Upper lobe of left lung (tissue), 6 donors: ENCODE measurements around the gene RDX. TPM values are rescaled to one million over a fixed set of nuclear protein-coding genes. Genes with fewer than 3 reads are reported as not detected.
A peak's percentile ranks its signal among the peaks of the same experiment; 100 is the strongest.

Source experiments
- ATAC-seq, 2 donors: fragments of 200-7000 bp; cut with Tn5 transposase; one replicate each; pipeline ENCODE4 v1.9.1; 2022; ENCODE audit warnings: mild to moderate bottlenecking in 2 of 2, moderate library complexity in 2 of 2; ENCODE audit not compliant: low FRiP score in 2 of 2
- DNase-seq, 2 donors: peaks; one replicate each; pipeline ENCODE4 v3.0.0-alpha.2; 2019 to 2020
- H3K27ac ChIP-seq, 4 donors: fragments of 200-600 bp; sonication (generic); one replicate each; pipeline ENCODE4 v1.5.1; 2016 to 2019
- H3K27me3 ChIP-seq, 4 donors: fragments of 200-600 bp; sonication (generic); one replicate each; pipeline ENCODE4 v1.5.1; 2017 to 2019
- H3K36me3 ChIP-seq, 4 donors: fragments of 200-600 bp; sonication (generic); one replicate each; pipeline ENCODE4 v1.5.1; 2016 to 2019
- H3K4me1 ChIP-seq, 4 donors: fragments of 200-600 bp; sonication (generic); one replicate each; pipeline ENCODE4 v1.5.1; 2018 to 2019
- H3K4me3 ChIP-seq, 4 donors: fragments of 200-600 bp; sonication (generic); one replicate each; pipeline ENCODE4 v1.5.1; 2017 to 2019; ENCODE audit warnings: mild to moderate bottlenecking in 2 of 4, moderate library complexity in 1 of 4
- H3K9me3 ChIP-seq, 4 donors: fragments of 200-600 bp; sonication (generic); one replicate each; pipeline ENCODE4 v1.5.1; 2018 to 2019
- EP300 ChIP-seq, 4 donors: sonication (generic); formaldehyde crosslinking; IDR thresholded peaks; one replicate each; pipeline ENCODE4 v1.5.1; 2017; ENCODE audit warnings: antibody characterized with exemption in 4 of 4, control low read depth in 2 of 4
- POLR2A ChIP-seq, 4 donors: fragments of 450-650 bp; IDR thresholded peaks; one replicate each; pipeline ENCODE4 v1.5.1; 2016 to 2017; ENCODE audit warnings: antibody characterized with exemption in 4 of 4, mild to moderate bottlenecking in 2 of 4
- POLR2AphosphoS5 ChIP-seq, 2 donors: sonication (generic); formaldehyde crosslinking; IDR thresholded peaks; one replicate each; pipeline ENCODE4 v1.5.1; 2017; ENCODE audit warnings: antibody characterized with exemption in 2 of 2
- WGBS, 2 donors: methylation state at CpG; one replicate each; pipeline ENCODE4 v1.1.5; 2017 to 2018; 5-methylcytosine and 5-hydroxymethylcytosine counted together
- total RNA-seq, 6 donors: library from RNA; depleted of rRNA in 4 of 6; stranded (reverse); fragments of >200 nt in 4 of 6; gene quantifications; one replicate each; pipeline versions ENCODE4 v1.1.0 to v1.2.1, GENCODE V29; 2016 to 2021
- TF ChIP-seq, protein P1 (sequence below), 6 experiments: fragments of 450-650 bp in 4 of 6; fragments of 200-600 bp in 2 of 6; sonication (generic) in 2 of 6; IDR thresholded peaks; one replicate each; pipeline ENCODE4 v1.5.1; 2016 to 2019; ENCODE audit warnings: antibody characterized with exemption in 6 of 6
- donor health status: DM: no; HTN: no; CAD: no; lungs with moderate emphysema.
- donor health status: DM: no; HTN: yes; CAD: no; lungs with severe emphysema.

Gene RDX
- total RNA-seq, 6 donors from 2014 or later = 113 to 142 (median 121) TPM

DNA sequence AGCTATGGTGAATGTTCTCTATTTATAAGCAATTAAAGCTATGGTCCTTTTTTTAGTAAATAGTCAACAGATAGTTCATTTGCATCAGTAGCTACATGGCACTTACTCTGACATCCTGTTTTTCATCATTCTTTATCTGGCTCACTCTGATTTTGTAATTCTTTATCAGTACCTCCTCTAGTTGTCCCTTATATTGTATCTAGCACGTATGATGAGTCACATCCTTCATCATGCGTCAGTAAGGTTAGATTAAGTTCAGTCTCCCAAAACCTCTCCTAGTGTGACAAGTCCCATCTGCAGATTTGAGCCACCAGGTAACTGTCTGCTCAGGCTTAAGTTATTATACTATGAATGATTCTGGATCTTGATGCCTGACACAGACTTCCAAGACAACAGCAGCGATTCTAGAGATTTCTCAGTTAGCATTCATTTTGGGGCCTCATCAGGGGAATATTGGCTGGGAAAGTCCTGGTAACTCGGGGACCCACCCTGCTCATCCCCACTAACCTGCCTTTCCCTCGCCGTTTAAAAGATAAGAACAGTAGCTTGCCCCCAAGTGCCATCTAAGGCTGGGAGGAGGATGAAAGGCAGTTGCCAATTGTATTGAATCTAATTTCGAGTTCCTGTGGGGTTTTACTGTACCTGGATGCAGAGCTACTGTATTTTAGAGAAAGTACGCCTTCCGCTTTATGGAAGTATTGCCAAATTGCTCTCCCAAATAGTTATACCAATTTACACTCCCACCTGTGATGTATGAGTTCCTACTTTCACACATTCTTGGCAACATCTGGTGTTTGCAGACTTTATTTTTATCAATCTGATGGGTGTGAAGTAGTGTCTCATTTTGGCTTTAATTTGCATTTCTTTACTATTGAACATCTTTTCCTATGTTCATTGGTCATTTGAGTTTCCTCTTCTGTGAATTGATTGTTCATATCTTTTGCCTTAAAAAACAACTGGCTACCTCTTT, 147.4 kb downstream of the RDX start:
- H3K27me3 ChIP-seq = no peaks in the 10 kb centered on the region
- 70% methylated on average over 9 of the region's 9 CpGs for WGBS, 2 donors
- peak in 1 of 2 donors; percentile 44 for ATAC-seq
- DNase-seq = no peak
- no peaks in the 10 kb centered on the region for H3K9me3 ChIP-seq
- peaks cover 3 to 13% (median 10%) of the 10 kb centered on the region in 4 donors for H3K4me1 ChIP-seq
- H3K4me3 ChIP-seq = no peak overlapping the region
- no peak overlapping the region for H3K27ac ChIP-seq
- H3K36me3 ChIP-seq = peaks cover 0 to 6% (median 3%) of the 10 kb centered on the region in 4 donors
- TF ChIP-seq EP300 (IDR thresholded peaks at IDR 0.05) = no peak

DNA sequence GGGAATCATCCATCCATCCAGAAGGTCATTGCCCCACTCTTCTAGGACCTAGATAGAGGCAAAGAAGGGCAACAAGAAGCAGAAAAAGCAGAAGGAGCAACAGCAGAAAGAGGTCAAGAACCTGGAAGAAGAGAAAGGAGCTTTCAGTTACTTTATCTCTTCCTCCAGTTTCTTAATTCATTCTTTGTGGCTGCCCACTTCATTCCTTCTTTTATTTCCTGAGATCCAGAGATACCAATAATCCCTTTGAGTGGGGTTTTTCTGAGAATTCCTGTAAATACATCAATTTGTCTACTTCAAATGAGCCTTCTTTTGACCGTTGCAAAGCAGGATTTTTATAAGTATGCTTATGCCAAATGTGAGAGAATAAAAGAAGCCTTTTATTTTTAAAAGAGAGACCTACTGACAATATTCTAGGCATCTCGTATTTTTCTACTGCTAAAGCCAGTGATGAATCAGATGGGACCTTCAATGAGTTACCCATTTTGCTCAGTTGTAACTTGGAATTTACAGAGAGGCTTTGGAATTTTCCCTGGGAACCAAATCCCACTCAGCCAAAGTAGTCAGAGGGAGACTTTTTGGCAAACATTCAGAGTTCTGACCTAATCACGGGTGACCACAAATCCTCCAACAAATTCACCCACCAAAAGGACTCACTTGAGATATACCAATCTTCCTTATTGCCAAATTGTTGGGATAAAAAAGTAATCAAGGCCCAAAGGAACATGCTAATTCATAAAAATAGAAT, 148.3 kb downstream of the RDX start:
- Histone ChIP-seq H3K27me3 (no peaks in the 10 kb centered on the region), H3K9me3 (no peaks in the 10 kb centered on the region), H3K36me3 (peaks cover 0 to 3% (median 0%) of the 10 kb centered on the region in 4 donors), H3K4me1 (peaks cover 3 to 13% (median 10%) of the 10 kb centered on the region in 4 donors), H3K4me3 (no peak overlapping the region), H3K27ac (no peak overlapping the region)
- no peak for TF ChIP-seq POLR2AphosphoS5 (IDR thresholded peaks at IDR 0.05)
- TF ChIP-seq, protein P1, sequence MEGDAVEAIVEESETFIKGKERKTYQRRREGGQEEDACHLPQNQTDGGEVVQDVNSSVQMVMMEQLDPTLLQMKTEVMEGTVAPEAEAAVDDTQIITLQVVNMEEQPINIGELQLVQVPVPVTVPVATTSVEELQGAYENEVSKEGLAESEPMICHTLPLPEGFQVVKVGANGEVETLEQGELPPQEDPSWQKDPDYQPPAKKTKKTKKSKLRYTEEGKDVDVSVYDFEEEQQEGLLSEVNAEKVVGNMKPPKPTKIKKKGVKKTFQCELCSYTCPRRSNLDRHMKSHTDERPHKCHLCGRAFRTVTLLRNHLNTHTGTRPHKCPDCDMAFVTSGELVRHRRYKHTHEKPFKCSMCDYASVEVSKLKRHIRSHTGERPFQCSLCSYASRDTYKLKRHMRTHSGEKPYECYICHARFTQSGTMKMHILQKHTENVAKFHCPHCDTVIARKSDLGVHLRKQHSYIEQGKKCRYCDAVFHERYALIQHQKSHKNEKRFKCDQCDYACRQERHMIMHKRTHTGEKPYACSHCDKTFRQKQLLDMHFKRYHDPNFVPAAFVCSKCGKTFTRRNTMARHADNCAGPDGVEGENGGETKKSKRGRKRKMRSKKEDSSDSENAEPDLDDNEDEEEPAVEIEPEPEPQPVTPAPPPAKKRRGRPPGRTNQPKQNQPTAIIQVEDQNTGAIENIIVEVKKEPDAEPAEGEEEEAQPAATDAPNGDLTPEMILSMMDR (IDR thresholded peaks at IDR 0.05) = no peak
- no peak for TF ChIP-seq EP300 (IDR thresholded peaks at IDR 0.05)
- no peak for TF ChIP-seq POLR2A (IDR thresholded peaks at IDR 0.05)
- ATAC-seq = peak in 1 of 2 donors; percentile 38
- 42 to 60% methylated on average over 3 of the region's 3 CpGs for WGBS, 2 donors
- DNase-seq = no peak

DNA sequence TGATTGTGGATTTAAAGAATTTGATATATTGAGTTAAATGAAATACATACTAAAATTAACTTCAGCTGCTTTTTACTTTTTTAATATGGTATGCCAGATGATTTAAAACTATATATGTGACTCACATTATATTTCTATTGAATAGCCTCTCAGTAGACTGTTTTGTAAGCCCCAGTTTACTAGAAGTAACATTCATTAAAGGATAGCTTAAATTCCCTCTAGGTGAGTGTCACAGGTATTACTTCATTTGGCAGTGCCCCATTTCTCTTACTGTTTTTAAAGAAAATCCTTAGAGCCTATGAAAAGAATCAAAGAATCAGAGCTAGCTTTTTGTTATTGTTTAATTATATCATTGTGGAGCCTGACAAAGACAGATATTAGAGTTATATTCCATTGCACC, 154.6 kb downstream of the RDX start:
- Histone ChIP-seq H3K27ac (no peak overlapping the region), H3K4me1 (no peaks in the 10 kb centered on the region), H3K9me3 (no peaks in the 10 kb centered on the region), H3K27me3 (no peaks in the 10 kb centered on the region), H3K36me3 (peaks cover 0 to 6% (median 0%) of the 10 kb centered on the region in 4 donors), H3K4me3 (no peak overlapping the region)
- TF ChIP-seq POLR2AphosphoS5 (IDR thresholded peaks at IDR 0.05) (no peak), POLR2A (IDR thresholded peaks at IDR 0.05) (no peak), EP300 (IDR thresholded peaks at IDR 0.05) (no peak)
- TF ChIP-seq, protein P1 (IDR thresholded peaks at IDR 0.05) = no peak
- DNase-seq (no peak), ATAC-seq (no peak)

DNA sequence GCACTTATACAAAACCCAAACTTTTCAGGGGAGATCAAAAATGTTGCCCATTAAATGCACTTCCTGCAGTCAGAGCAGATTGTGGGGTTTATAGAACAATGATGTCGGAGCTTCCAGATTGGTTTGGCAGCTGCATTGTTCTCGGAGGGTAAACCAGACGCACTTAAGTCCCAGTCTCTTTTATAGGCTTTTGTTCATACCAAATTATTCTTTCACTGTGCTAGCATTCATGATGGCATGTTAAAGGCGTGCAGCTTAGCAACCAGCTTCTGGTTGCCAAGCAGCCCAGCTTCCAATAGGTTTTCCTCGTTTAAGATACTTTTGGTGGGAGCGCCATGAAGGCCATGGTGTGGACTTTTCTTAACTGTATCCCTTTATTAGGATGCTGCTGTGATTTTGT, 162.3 kb downstream of the RDX start:
- no peak for ATAC-seq
- no peaks in the 10 kb centered on the region for H3K4me1 ChIP-seq
- no peak for DNase-seq
- H3K9me3 ChIP-seq = no peaks in the 10 kb centered on the region
- no peaks in the 10 kb centered on the region for H3K27me3 ChIP-seq
- H3K36me3 ChIP-seq = peaks cover 0 to 6% (median 0%) of the 10 kb centered on the region in 4 donors
- TF ChIP-seq POLR2A (IDR thresholded peaks at IDR 0.05) (no peak), POLR2AphosphoS5 (IDR thresholded peaks at IDR 0.05) (no peak), EP300 (IDR thresholded peaks at IDR 0.05) (no peak)
- TF ChIP-seq, protein P1 (IDR thresholded peaks at IDR 0.05) = no peak
- 79% methylated on average over 6 of the region's 6 CpGs for WGBS, 2 donors
- H3K27ac ChIP-seq = no peak overlapping the region
- no peak overlapping the region for H3K4me3 ChIP-seq

DNA sequence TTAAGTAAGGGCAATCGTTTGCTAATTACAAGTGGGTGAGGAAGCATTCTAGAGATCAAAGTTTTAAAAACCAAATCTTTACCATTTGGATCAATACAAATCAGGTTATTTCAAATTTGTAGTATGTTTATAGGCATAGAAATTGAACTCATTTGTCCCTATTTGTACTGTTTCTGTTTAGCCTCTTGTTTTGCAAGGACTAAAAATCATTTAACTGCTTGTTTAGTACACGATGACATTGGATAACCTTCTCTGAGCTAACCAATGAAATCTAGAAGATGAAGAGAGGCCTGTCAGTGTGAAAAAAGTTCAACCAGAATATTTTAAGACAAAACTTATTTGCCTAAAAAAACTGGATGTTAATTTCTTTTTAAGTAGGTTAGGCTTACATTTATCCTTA, 163.3 kb downstream of the RDX start:
- TF ChIP-seq POLR2AphosphoS5 (IDR thresholded peaks at IDR 0.05) (no peak), EP300 (IDR thresholded peaks at IDR 0.05) (no peak), POLR2A (IDR thresholded peaks at IDR 0.05) (no peak)
- TF ChIP-seq, protein P1 (IDR thresholded peaks at IDR 0.05) = no peak
- no peak for ATAC-seq
- Histone ChIP-seq H3K9me3 (no peaks in the 10 kb centered on the region), H3K4me1 (peaks cover 0 to 2% (median under 1%) of the 10 kb centered on the region in 4 donors), H3K36me3 (peaks cover 0 to 6% (median 0%) of the 10 kb centered on the region in 4 donors), H3K27ac (no peak overlapping the region), H3K4me3 (no peak overlapping the region), H3K27me3 (no peaks in the 10 kb centered on the region)
- WGBS, 2 donors = 87 to 90% methylated on average over 2 of the region's 2 CpGs
- no peak for DNase-seq
